HG03066 (cell line): ENCODE measurements around the gene RNF207.
A peak's percentile ranks its signal among the peaks of the same experiment; 100 is the strongest.
"Not testable (repeated sequence)": the region's sequence is repeated elsewhere in the genome, so short reads cannot be mapped to it uniquely, and the experiment has no call there.

Experiments
- ATAC-seq: cut with Tn5 transposase; IDR thresholded peaks from one replicate; pipeline ENCODE4 v1.9.1; 2021; ENCODE audit warnings: low read depth; ENCODE audit not compliant: unreplicated experiment

The RNF207 gene

DNA sequence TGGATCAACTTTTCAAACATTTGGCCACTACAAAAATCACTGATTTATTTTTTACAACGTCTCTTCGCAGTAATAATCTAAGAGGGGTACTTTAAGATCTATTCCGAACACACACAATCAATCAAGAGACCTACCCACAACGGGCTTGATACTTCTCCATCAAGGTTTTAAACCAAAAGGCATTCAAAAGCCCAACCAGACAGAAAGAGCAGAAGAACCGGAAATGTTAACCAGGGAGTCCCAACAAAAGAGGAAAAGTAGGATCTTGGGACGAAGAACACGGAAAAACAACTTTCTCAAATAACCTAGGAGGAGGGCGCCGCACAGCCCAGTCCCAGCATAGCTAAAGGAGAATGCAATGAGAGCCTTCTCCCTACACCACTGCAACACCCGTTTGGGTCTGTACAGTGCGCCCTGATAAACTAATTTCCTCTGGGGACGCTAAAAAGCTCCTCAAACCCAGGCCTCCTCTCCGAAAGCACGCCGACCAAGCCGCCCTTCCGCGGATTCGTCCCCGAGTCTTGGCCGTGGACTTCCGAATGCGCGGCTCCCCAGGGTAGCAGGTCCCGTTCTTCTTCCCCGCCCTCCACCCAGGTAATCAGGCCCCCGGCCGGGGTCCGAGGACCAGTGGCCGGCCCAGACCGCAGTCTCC lies 7.1 kb upstream of the RNF207 start:
- ATAC-seq, result no peak

DNA sequence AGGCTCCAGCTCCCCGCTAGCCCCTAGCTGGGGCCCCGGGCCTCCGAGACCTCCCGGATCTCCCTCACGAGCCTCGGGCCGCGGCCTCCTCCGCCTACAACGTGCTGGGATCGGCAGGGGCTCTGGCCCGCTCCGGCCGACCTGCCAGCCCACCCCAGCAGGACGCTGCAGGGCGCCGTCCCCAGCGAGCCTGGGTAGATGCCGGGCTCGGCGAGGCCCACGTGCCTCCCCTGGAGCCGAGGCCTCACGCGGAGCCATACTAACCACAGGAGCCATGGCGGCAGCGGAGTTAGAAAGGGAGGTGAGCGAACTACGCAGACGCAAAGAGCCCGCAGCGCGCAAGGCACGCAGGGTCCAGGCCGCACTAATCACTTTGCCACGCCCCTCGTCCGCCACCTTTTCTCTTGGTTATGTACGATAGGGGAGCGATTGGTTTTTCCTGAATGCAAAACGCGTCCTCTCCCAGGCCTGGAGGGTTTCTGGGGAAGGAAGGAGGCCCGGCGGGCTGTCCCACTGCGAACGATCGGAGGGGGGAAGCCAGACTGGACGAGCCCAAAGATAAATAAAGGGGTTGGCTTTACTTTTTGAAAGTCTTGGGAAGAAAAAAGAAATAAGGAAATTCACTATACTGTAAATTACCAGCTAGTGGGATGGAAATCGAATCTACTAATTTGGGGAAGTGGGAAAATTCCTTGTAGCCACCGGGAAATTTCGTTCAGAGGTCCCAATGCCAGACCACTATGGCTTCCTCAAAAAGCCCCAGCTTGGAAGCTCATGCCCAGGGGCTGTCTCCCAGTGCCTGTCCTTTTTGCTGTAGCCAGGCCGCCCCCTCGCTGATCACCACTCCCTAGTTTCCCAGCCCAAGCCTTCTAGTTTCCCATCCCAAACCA lies 6.4 kb upstream of the RNF207 start, which contains the start of gene RPL22:
TSS of gene RPL22 (minus strand) at position 298 of the 890 bp plus-strand sequence. CDS start at position 276, 22 bp downstream.
- peak; percentile 97 for ATAC-seq

DNA sequence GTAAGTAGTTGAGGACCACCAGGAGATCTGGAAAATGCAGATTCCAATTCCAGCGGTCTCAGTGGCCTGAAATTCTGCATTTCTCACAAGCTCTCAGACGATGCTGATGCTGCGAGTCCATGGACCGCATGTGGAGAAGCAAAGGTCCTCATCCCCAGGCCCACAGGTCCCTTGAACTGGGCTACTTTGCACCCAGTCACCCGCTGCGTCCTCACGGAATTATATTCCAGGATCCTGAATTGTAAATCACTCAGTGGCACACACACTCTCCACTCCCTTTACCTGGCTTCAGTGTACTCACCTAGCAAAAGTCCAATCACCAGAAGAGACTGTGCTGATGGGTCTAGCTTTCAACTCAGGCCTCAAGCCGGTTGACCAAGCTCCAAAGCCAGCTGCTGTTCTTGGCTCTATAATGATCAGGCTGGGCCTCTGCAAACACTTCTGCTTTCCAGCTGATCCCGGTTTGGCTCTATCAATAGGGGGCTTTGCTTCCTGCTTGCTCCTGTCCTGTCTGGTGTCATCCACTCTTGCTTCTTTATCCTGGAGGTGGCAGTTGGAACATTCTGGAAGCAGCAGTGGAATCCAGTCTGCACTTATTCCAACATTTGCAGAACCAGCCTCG lies 5.6 kb upstream of the RNF207 start:
- ATAC-seq, result no peak

DNA sequence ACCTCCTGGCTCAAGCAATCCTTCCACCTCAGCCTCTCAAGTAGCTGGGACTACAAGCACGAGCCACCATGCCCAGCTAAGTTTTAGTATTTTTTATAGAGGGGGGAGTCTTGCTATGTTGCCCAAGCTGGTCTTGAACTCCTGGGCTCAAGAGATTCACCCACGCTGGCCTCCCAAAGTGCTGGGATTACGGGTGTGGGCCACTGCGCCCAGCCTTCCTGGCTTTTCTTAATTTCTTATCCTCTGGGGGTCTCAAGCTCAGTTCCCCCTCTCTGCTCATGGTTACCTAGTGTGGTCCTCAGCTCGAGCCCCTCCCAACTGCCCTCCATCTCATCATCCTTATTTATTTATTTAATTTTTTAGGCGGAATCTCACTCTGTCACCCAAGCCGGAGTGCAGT lies 3.7 kb upstream of the RNF207 start:
- ATAC-seq, result no peak

DNA sequence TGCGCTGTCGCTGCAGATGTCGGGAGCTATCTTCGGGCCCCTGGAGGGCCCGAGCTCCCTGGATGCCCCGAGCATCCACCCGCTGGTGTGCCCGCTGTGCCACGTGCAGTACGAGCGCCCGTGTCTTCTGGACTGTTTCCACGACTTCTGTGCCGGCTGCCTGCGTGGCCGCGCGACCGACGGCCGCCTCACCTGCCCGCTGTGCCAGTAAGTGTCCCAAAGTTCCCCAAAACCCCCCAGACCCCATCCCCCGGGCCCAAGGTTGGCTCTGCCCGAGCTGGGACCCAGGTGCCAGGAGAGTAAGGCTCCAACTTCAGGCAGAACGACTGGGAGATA lies 569 bp downstream of the RNF207 start:
- no peak for ATAC-seq

DNA sequence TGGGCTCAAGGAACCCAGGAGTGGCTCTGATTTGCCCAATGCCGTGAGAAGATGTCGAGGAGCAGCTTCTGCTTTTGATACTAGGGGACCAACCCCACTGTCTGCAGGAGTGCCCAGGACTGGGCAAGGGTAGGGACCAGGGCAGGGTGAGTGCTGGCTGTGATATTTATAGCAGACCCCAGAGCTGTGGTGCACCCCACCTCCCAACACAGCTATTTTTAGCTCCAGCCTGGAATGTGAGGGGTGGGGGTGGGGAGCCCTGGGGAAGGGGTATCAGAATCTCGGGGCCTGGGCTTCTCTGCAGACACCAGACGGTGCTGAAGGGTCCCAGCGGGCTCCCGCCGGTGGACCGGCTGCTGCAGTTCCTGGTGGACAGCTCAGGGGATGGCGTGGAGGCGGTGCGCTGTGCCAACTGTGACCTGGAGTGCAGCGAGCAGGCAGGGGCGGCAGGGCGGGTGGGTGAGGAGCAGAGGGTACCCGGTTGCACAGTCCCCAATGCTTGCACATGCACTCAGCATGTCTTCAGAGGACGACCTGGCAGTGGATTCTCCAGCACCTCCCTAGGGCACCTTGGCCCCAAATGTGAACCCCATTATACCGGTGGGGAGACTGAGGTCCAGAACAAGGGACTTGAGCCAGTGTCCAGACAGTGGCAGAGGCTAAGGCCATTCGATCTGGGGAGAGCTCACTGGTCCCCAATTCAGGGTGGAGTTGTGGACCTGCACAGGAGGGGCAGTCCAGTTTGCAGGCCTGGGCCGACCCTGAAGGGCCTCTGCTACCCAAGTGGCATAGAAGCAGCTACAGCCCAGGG lies 1.4 kb downstream of the RNF207 start:
- no peak for ATAC-seq

DNA sequence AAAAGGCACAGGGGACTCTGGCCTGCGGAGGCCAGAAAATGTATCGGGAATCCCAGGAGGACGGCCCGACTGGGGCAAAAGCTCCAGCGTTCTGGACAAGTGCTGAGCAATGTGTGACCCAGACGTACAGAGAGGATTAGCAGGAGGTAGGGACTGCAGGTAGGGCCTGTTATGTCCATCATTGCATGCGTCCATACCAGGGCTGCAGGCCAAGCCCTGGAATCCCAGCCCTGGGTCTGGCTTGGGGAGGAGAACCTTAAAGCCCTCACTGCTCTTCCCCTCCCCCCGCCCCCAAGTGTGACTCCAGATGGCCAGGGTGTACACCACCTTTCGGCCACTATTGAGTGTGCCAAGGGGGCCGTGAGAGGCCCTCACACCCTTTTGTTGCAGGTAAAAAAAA lies 2.0 kb downstream of the RNF207 start:
- no peak for ATAC-seq

DNA sequence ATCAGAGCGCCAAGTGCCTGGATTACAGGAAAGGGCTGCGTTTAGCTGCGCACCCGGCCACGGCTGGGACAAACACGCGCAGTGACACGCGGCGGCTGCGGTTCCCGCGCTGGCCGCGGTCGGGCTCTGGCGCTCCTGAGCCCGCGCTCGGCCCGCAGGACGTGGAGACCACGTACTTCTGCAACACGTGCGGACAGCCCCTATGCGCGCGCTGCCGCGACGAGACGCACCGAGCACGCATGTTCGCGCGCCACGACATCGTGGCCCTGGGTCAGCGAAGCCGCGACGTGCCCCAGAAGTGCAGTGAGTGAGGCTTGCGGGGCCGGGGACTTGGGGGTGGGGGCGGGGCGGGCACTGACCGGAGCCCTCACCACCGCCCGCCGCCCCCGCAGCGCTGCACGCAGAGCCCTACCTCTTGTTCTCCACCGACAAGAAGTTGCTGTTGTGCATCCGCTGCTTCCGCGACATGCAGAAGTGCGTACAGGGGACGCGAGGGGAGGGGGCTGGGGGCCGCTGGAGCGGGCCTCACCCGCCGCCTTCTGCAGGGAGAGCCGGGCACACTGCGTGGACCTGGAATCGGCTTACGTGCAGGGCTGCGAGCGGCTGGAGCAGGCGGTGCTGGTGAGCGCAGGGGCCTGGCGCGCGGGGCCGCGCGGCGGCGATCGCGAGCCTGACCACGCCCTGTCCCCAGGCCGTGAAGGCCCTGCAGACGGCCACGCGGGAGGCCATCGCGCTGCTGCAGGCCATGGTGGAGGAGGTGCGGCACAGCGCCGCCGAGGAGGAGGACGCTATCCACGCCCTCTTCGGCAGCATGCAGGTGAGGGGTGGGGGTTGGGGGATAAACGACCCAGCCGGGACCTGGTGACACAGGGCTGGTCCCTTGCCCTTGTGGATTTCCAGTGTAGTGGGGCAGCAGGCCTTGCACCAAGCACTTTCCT lies 3.1 kb downstream of the RNF207 start:
- ATAC-seq, result no peak

DNA sequence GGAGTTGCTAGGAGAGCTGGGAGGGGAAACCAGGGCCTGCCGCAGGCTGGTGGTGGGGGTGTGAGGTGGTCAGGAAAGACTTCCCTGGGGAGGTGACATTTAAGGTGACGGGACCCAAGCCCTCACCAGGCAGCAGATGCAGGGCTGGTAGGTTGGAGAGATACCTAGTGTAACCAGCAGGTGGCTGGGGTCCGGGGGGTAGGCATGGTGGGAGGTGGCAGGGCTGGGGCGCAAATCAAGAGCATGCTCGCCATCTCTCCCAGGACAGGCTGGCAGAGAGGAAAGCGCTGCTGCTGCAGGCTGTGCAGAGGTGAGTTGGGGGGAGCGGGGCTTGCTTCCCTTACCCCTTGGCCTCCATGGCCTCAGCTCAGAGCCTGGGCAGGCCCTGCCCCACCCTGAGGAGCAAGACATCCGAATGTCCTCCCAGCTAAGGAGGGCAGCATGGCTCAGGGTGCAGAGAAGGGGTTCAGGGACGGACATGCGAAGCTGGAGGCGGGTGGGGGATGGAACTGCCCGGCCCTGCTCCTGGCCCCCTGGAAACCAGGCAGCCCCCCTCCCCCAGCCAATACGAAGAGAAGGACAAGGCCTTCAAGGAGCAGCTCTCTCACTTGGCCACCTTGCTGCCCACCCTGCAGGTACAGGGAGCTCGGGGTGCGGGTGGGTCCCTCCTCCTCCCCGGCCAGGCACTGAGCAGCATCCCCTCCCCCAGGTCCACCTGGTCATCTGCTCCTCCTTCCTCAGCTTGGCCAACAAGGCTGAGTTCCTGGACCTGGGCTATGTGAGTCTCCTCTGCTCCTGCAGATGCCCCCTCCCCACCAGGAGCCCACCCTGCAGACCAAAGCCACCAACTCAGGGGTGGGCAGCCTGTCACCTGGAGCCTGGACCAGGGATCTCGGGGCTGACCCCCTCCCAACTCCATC lies 4.0 kb downstream of the RNF207 start:
- ATAC-seq, result no peak

DNA sequence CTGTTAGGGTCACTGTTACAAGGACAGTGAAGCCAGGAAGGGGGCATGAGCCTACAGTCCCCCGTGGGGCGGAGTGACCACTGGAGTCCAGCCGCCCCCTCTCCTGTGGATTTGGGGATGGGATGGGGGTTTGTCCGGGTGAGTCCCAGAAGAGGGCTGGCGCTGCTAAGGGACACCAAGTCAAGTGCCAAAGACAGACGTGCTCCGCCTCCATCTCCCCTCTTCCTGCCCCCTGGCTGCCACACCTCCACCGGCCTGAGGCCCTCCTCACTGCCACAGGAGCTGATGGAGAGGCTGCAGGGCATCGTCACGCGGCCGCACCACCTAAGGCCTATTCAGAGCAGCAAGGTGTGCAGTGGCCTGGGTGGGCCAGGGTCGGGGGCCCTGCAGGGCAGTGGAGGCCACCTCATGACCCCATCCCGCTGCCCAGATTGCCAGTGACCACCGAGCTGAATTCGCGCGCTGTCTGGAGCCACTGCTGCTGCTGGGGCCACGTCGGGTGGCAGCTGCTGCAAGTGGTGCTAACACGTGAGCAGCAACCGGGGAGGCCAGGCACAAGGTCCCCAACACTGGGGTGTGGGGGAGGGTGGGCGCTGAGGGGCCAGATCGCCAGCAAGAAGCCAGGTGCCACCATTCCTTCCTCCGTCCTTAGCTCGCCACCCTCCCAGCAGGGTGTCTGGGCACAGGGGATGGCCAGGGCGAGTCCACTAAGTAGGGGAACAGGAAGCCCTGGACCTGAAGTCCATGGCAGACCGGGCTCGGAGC lies 4.9 kb downstream of the RNF207 start:
- ATAC-seq, result no peak

DNA sequence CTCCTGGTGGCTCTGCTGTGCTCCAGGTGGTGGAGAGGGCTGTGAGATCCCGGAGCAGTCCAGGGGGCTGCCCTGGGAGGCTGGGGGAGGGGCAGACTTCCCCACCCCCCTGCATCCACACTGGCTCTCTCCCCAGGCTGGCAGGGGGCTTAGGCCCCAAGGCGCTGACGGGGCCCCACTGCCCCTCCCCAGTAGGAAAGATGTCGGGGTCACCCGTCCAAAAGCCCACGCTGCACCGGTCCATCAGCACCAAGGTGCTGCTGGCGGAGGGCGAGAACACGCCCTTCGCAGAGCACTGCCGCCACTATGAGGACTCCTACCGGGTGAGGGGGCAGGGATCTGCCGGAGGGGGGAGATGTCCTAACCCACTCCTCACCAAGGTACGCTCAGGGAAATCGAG lies 5.8 kb downstream of the RNF207 start:
- no peak for ATAC-seq

DNA sequence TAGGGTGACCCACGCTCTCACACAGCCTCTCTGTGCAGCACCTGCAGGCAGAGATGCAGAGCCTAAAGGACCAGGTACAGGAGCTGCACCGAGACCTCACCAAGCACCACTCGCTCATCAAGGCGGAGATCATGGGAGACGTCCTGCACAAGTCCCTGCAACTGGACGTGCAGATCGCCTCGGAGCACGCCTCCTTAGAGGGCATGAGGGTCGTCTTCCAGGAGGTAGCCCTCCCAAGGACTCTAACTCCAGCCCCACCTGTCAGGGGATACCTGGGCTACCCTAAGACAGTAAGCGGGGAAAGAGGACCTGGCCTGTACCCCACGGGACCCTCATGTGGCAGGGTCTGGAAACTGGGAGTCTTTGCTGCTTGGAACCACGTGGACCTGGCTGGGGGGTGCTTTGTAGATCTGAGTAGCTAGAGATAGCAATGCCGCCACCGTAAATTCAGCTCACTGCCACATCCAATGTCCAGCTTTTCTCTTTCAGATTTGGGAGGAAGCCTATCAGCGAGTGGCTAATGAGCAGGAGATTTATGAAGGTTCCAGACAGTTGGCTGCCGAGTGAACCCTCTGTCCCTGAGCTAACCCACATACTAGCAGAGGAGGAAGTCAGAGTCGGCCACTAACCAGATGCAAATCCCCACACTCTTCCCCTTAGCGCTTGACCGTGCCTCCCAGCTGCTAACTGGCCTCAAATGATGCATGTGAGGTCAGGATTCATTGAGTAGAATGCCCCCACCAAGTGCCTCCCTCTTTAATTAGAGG lies 6.5 kb downstream of the RNF207 start:
- no peak for ATAC-seq

DNA sequence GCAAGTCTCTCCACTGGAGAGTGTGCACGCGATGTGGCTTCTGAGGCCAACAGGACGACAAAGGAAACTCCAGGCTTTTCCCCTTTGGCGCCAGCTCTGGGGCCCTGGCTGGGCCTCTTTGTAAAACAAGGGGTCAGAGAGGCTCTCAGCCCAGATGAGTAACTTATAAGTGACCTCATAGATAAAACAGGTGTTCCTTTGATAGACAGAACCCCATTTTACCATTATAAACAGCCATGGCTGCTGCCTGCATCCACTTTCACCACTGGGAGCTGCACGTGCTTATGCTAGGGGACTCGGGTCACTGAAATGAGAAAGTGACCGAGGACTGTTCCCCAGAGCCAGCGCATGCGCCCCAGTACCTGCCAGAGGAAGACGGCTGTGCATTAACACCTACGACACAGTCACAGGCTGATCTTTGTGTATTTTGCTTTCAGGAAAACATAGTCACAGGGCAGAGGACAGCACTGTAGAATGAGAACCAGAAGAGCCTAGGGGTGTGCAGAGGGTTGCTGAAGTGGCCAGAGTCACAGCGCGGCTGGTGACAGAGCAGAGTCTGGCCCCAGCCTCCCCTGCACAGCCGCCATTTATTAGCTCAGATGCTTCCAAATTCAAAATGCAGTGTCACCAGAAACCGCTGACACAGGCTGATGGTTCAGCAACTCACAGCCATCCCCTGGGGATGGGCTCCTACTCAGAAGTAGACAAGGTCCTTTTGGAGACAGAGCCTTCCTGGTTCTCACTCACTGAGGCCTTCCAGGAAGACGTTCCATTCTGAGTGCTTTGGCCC lies 12.7 kb downstream of the RNF207 start:
- ATAC-seq, result no peak

DNA sequence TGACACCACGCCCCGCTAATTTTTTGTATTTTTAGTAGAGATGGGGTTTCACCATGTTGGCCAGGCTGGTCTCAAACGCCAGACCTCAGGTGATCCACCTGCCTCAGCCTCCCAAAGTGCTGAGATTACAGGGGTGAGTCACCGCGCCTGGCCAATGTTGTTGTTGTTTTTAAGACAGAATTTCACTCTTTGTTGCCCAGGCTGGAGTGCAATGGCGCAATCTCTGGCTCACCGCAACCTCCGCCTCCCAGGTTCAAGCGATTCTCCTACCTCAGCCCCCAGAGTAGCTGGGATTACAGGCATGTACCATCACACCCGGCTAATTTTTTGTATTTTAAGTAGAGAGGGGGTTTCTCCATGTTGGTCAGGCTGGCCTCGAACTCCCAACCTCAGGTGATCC lies 13.7 kb downstream of the RNF207 start:
- not testable (repeated sequence) for ATAC-seq

DNA sequence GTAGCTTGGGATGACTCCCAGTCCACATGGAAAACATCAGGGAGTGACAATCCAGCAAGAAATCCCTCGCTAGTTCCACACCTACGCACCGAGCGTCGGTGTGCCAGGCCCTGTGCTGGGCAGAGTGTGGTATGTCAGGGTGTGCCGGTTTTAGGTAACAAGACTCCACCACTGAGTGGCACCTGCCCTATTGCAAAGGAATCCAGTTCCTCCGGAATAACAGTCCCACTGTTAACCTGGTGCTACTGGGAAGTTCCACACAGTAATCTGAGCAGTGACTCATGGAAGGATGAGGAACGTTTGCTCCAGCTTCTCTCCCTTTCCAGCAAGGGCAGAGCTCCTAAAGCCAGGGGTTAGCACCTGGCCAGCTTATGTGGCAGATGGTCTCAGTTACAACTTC lies 14.3 kb downstream of the RNF207 start:
- no peak for ATAC-seq

DNA sequence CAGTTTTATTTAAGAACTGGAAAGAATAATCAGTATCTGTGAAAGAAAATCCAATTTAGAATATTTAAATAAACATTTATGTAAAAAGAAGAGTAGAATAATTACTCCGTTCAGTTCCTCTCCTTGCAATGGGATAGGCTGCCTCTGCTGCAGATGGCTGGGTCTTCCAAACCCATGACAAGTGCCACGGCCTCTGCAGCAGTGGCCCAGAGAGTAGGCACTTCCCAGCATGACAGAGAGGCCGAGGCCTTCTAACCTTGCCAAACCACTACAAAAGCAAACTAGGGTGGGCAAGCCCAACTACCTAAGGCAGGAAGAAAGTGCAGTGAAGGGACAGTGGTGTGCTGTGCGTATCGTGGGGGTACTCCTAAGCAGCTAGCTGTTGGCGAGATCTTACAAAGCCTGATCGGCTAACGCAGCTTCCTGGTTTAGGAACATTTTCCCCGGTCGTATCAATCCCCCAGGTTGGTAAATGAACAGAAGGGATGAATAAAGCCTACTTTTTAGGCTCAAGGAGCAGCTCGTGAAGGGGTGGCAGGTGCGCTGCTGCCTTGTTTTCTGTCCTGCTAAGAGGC lies 15.4 kb downstream of the RNF207 start:
- no peak for ATAC-seq
